ENCODE results near the gene OR2B6.

The OR2B6 gene

DNA sequence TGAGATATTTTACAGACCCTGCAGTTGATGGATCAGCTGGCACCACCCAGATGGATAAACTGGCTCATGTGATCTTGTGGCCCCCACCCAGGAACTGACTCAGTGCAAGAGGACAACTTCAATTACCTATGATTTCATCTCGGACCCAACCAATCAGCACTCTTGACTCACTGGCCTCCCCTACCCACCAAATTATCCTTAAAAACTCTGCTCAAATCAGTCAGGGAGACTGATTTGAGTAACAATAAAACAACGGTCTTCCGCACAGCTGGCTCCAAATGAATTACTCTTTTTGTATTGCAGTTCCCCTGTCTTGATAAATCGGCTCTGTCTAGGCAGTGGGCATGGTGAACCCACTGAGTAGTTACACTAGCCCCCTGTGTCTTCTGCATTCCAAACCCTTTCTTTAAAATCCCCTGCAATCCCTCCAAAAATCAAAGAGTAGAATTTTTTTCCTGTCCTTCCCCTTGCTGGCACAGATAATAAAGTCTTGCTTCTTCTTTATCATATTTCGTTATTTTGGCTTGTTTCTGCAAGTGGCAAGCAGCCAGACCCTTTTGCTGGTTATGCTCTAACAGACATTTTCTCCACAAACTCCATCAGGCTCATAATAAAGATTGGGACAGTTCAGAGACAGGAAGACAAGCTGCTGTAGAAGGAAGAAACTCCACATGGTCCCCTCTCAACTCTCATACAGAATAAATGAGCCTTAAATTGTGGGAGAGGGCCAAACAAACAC, 48.3 kb downstream of the OR2B6 start:
- TF ChIP-seq, protein P1, sequence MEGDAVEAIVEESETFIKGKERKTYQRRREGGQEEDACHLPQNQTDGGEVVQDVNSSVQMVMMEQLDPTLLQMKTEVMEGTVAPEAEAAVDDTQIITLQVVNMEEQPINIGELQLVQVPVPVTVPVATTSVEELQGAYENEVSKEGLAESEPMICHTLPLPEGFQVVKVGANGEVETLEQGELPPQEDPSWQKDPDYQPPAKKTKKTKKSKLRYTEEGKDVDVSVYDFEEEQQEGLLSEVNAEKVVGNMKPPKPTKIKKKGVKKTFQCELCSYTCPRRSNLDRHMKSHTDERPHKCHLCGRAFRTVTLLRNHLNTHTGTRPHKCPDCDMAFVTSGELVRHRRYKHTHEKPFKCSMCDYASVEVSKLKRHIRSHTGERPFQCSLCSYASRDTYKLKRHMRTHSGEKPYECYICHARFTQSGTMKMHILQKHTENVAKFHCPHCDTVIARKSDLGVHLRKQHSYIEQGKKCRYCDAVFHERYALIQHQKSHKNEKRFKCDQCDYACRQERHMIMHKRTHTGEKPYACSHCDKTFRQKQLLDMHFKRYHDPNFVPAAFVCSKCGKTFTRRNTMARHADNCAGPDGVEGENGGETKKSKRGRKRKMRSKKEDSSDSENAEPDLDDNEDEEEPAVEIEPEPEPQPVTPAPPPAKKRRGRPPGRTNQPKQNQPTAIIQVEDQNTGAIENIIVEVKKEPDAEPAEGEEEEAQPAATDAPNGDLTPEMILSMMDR (conservative IDR thresholded peaks at IDR 0.05): no peak
- TF ChIP-seq ZFX (IDR thresholded peaks at IDR 0.05): no peak

DNA sequence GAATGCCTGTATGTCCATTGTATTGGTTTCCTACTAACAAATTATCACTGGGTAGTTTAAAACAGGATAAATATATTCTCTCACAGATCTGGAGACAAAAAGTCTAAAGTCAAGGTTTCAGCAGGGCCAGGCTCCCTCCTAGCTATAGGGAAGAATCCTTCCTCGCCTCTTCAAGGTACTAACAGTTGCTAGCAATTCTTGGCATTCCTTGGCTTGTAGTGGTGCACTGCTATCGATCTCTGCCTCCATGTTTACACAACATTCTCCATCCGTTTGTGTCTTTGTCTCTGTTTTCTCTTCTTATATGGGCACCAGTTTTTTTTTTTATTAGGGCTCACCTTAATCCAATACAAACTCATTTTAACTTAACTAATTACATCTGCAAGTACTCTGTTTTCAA, 48.9 kb downstream of the OR2B6 start:
- TF ChIP-seq, protein P1 (conservative IDR thresholded peaks at IDR 0.05): no peak
- TF ChIP-seq ZFX (IDR thresholded peaks at IDR 0.05): no peak
- no peak overlapping the region for H3K27ac ChIP-seq

More for the DNA sequence above, 48.3 kb downstream of the OR2B6 start:
- no peak overlapping the region for H3K27ac ChIP-seq

All from C4-2B (cell line).